Caco-2 (cell line): ENCODE data around the gene ATIC. TPM values are rescaled to one million over a fixed set of nuclear protein-coding genes. Genes with fewer than 3 reads are reported as not detected.

Experiments used
- BruUV-seq: library from RNA; stranded (reverse); fragments of 400-500 nt; replicated peaks from 2 replicates; lab custom pipeline; 2021; lab: Mats Ljungman, UMichigan
- CTCF ChIA-PET: fragments of 300-600 bp; sonication (Branson Sonifier 250); formaldehyde crosslinking; loops from one replicate; lab custom pipeline; 2022; ENCODE audit warnings: antibody characterized with exemption; lab: Charles Lee
- POLR2A ChIA-PET: fragments of 300-600 bp; sonication (Branson Sonifier 250); formaldehyde crosslinking; loops from one replicate; lab custom pipeline; 2022; ENCODE audit warnings: antibody characterized with exemption; lab: Charles Lee
- DNase-seq, 2 experiments: peaks; one replicate each; pipeline versions ENCODE4 v3.0.0 to v3.0.0-alpha.2; 2020 to 2022
- H3K27me3 ChIP-seq: replicated peaks from 2 replicates; pipeline ENCODE4 v1.6.0; 2011; ENCODE audit warnings: low read length; ENCODE audit not compliant: control insufficient read depth, insufficient read depth
- H3K36me3 ChIP-seq: 2 replicates; pipeline ENCODE4 v1.5.1; 2011; ENCODE audit warnings: low read length; ENCODE audit not compliant: control insufficient read depth, insufficient read depth
- H3K4me1 ChIP-seq: fragments of 250-450 bp; sonication (Bioruptor Pico); 2 replicates; pipeline ENCODE4 v1.5.1; 2020; ENCODE audit warnings: mild to moderate bottlenecking
- H3K4me3 ChIP-seq: 2 replicates; pipeline ENCODE4 v1.5.1; 2011; ENCODE audit warnings: low read depth, mild to moderate bottlenecking, control low read depth, low read length
- H3K9me3 ChIP-seq: fragments of 250-450 bp; sonication (Bioruptor Pico); 2 replicates; pipeline ENCODE4 v1.5.1; 2020; ENCODE audit warnings: mild to moderate bottlenecking, moderate library complexity
- H3K27ac Mint-ChIP-seq: one replicate; pipeline ENCODE4 v1.8.0; 2022; ENCODE audit warnings: mixed read lengths; ENCODE audit not compliant: unreplicated experiment
- H3K27me3 Mint-ChIP-seq: one replicate; pipeline ENCODE4 v1.8.0; 2022; ENCODE audit warnings: mixed read lengths; ENCODE audit not compliant: insufficient read depth, unreplicated experiment
- H3K36me3 Mint-ChIP-seq: one replicate; pipeline ENCODE4 v1.8.0; 2022; ENCODE audit warnings: mild to moderate bottlenecking, mixed read lengths; ENCODE audit not compliant: insufficient read depth, unreplicated experiment
- H3K4me1 Mint-ChIP-seq: one replicate; pipeline ENCODE4 v1.8.0; 2022; ENCODE audit warnings: low read depth, mixed read lengths; ENCODE audit not compliant: unreplicated experiment
- H3K4me3 Mint-ChIP-seq: one replicate; pipeline ENCODE4 v1.8.0; 2022; ENCODE audit warnings: mild to moderate bottlenecking, moderate library complexity, mixed read lengths; ENCODE audit not compliant: unreplicated experiment
- H3K9me3 Mint-ChIP-seq: one replicate; pipeline ENCODE4 v1.8.0; 2022; ENCODE audit warnings: mixed read lengths; ENCODE audit not compliant: unreplicated experiment
- CTCF ChIP-seq, 2 experiments: fragments of 200-600 bp in 1 of 2; IDR thresholded peaks; 1 replicate in 1 of 2; 2 replicates in 1 of 2; pipeline versions ENCODE4 v1.5.1 to v1.8.0; 2011 to 2022; ENCODE audit warnings: antibody characterized with exemption in 1 of 2, control low read depth in 1 of 2, inconsistent platforms in 1 of 2, low read depth in 1 of 2, low read length in 1 of 2, mild to moderate bottlenecking in 1 of 2, moderate library complexity in 1 of 2; ENCODE audit not compliant: insufficient read depth in 1 of 2, severe bottlenecking in 1 of 2, unreplicated experiment in 1 of 2
- intact Hi-C: fragments of 100-400 bp; cut with micrococcal nuclease; formaldehyde crosslinking; loops from one replicate; pipeline ENCODE4 v1.10.0; 2022; ENCODE audit not compliant: unreplicated experiment
- total RNA-seq: library from RNA; stranded (reverse); gene quantifications from 2 replicates; pipeline ENCODE4 v1.2.3, GENCODE V29; 2022

ATIC gene
- total RNA-seq, 1 experiment from 2014 or later = 318 TPM

DNA sequence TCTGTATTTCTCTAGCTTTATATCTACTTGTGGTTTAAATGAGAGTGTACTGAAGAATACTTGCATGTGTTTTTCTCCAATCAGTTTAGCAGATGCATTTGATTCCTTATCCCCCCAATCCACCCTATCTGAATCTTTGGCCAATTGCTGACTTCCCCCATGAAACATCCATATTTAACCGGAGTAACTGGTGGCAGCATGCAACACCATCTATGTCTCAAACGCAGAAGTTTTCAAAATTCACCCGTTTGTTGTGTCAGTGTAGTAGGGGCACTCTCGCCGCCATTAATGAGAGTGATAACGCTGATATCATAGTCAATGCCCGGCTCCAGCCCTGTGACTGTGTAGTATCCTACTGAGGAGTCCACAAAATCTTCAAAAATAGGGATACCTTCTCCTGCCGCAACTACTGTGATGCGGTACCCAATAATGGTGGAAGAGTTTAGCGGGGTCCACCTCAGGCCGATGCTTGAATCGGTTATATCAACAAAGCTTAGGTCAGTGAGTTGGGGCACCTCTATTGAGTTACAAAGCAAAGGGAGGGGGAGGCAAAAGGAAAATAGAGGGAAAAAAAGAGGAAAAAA, 80.9 kb downstream of the ATIC start:
- H3K27me3 Mint-ChIP-seq = no peaks in the 10 kb centered on the region
- no peak overlapping the region for H3K4me3 ChIP-seq
- peak overlapping the region; percentile 36 for H3K27ac Mint-ChIP-seq
- CTCF ChIA-PET = no interaction called here
- H3K36me3 Mint-ChIP-seq = peaks cover 100% of the 10 kb centered on the region
- H3K9me3 Mint-ChIP-seq = no peaks in the 10 kb centered on the region
- peaks cover 15% of the 10 kb centered on the region for H3K36me3 ChIP-seq
- H3K9me3 ChIP-seq = no peaks in the 10 kb centered on the region
- no peak overlapping the region for H3K4me3 Mint-ChIP-seq
- POLR2A ChIA-PET = no interaction called here
- intact Hi-C loops = no loop called here
- BruUV-seq = no TSS peak
- no peak for DNase-seq
- no peak for TF ChIP-seq CTCF (IDR thresholded peaks at IDR 0.05; ENCODE audit: insufficient read depth in 1 of 2, low read depth in 1 of 2, low read length in 1 of 2, severe bottlenecking in 1 of 2, unreplicated experiment in 1 of 2)
- H3K4me1 Mint-ChIP-seq = peaks cover 27% of the 10 kb centered on the region
- no peaks in the 10 kb centered on the region for H3K27me3 ChIP-seq
- H3K4me1 ChIP-seq = no peaks in the 10 kb centered on the region

DNA sequence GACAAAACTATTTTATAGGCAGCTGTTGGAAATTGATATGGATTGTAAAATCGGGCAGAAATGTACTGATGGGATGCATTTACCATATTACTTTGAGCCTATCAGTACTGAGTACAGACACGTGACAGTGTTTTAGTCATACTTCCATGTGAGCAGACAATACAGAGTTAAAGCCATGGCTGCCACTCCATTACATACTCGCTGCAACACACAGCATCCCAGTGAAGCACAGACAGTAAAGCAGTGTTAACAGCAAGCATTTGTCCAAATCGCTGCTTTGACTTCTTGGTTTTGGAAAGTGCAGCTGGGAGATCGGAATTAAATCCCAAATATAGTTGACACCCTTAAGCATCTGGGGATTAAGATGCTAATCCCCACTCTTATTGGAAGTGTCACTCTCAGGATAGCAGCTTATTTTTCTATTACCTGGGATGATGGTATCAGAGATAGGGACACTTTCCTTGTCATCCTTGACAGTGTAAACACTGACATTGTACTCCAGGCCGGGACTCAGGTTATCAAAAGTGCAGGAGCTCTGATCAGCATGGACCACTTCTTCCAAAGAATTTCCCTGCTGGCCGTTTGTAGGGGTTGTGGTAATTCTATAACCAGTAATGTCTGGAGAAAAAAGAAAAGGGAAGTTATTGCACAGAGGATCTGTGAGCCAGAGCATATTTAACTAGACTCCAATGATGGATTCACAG, 82.4 kb downstream of the ATIC start:
- H3K27me3 Mint-ChIP-seq = no peaks in the 10 kb centered on the region
- Histone ChIP-seq H3K4me3 (no peak overlapping the region), H3K9me3 (no peaks in the 10 kb centered on the region), H3K4me1 (peaks cover 3% of the 10 kb centered on the region; the same call in 1 of the 2 replicates), H3K27me3 (no peaks in the 10 kb centered on the region), H3K36me3 (peaks cover 18% of the 10 kb centered on the region)
- peaks cover 40% of the 10 kb centered on the region for H3K4me1 Mint-ChIP-seq
- BruUV-seq = no TSS peak
- ChIA-PET CTCF (no interaction called here), POLR2A (no interaction called here)
- no peaks in the 10 kb centered on the region for H3K9me3 Mint-ChIP-seq
- intact Hi-C loops = no loop called here
- H3K27ac Mint-ChIP-seq = peak overlapping the region; percentile 58
- no peak for TF ChIP-seq CTCF (IDR thresholded peaks at IDR 0.05; ENCODE audit: insufficient read depth in 1 of 2, low read depth in 1 of 2, low read length in 1 of 2, severe bottlenecking in 1 of 2, unreplicated experiment in 1 of 2)
- peaks cover 100% of the 10 kb centered on the region for H3K36me3 Mint-ChIP-seq
- no peak overlapping the region for H3K4me3 Mint-ChIP-seq
- DNase-seq = no peak

- CTCF ChIA-PET = interaction anchor here (0.5 kb wide), 1 partner anchor 470 kb away, joined by 4 read pairs; no protein-coding TSS in a partner anchor
- no peak for TF ChIP-seq CTCF (IDR thresholded peaks at IDR 0.05; ENCODE audit: insufficient read depth in 1 of 2, low read depth in 1 of 2, low read length in 1 of 2, severe bottlenecking in 1 of 2, unreplicated experiment in 1 of 2)
- Mint-ChIP-seq H3K27me3 (no peaks in the 10 kb centered on the region), H3K27ac (peak overlapping the region; percentile 58), H3K4me3 (no peak overlapping the region), H3K4me1 (peaks cover 38% of the 10 kb centered on the region), H3K36me3 (peaks cover 100% of the 10 kb centered on the region), H3K9me3 (no peaks in the 10 kb centered on the region)
- no peaks in the 10 kb centered on the region for H3K9me3 ChIP-seq
- no peak overlapping the region for H3K4me3 ChIP-seq
- no TSS peak for BruUV-seq
- DNase-seq = no peak
- H3K36me3 ChIP-seq = peaks cover 16% of the 10 kb centered on the region
- POLR2A ChIA-PET = no interaction called here
- H3K27me3 ChIP-seq = no peaks in the 10 kb centered on the region
- intact Hi-C loops = loop anchor here (2.0 kb wide), 1 partner anchor 535 kb away; no protein-coding TSS in a partner anchor
- H3K4me1 ChIP-seq = peaks cover 7% of the 10 kb centered on the region; the same call in 1 of the 2 replicates
Observed at GRCh38 chr2:215395687-215396460, 84.0 kb downstream of the ATIC start.
